IPS-15b (cell line): ENCODE measurements around the gene SMYD3.

ENCODE experiments used
- H3K27me3 ChIP-seq: one replicate; pipeline ENCODE4 v1.6.1; 2013; ENCODE audit warnings: low read length; ENCODE audit not compliant: control insufficient read depth, insufficient read depth
- H3K36me3 ChIP-seq: one replicate; pipeline ENCODE4 v1.6.1; 2013; ENCODE audit warnings: low read length; ENCODE audit not compliant: control insufficient read depth, insufficient read depth
- H3K4me1 ChIP-seq: one replicate; pipeline ENCODE4 v1.6.1; 2013; ENCODE audit warnings: mild to moderate bottlenecking, low read length; ENCODE audit not compliant: control insufficient read depth, insufficient read depth
- H3K4me3 ChIP-seq: one replicate; pipeline ENCODE4 v1.5.1; 2013; ENCODE audit warnings: low read depth, low read length
- H3K9ac ChIP-seq: one replicate; pipeline ENCODE4 v1.6.1; 2013; ENCODE audit warnings: low read depth, mild to moderate bottlenecking, low read length
- H3K9me3 ChIP-seq: one replicate; pipeline ENCODE4 v1.6.1; 2013; ENCODE audit warnings: mild to moderate bottlenecking, low read length; ENCODE audit not compliant: control insufficient read depth, insufficient read depth

Gene SMYD3

DNA sequence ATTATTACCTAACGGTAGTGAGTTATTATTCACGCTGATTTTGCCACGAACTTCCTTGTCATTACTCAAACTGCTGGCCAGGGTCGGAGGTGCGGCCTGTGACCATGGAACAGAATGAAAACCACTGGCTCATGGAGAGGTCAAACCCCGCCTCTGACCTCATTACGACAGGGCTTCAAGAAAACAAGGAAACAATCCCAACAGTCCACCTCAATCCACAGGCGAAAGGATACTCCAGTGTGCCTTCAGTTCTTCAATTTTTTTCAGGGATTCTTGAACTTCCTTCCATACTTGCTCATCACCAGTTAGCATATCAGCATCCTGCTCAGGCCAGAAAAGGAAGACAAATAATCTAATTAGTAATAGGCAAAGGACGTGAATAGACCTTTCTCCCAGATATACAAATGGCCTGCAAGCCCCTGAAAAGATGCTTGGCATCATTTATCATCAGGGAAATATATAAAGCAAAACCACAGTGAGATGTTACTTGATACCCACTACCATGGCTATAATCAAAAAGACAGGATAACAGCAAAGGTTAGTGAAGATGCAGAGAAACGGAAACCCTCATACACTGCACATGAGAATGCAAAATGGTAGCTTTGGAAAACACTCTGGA is 643.4 kb downstream of the SMYD3 start:
- Histone ChIP-seq H3K4me3 (no peak overlapping the region), H3K27me3 (no peaks in the 10 kb centered on the region), H3K9ac (no peak overlapping the region), H3K36me3 (no peaks in the 10 kb centered on the region), H3K9me3 (no peaks in the 10 kb centered on the region), H3K4me1 (no peaks in the 10 kb centered on the region)

DNA sequence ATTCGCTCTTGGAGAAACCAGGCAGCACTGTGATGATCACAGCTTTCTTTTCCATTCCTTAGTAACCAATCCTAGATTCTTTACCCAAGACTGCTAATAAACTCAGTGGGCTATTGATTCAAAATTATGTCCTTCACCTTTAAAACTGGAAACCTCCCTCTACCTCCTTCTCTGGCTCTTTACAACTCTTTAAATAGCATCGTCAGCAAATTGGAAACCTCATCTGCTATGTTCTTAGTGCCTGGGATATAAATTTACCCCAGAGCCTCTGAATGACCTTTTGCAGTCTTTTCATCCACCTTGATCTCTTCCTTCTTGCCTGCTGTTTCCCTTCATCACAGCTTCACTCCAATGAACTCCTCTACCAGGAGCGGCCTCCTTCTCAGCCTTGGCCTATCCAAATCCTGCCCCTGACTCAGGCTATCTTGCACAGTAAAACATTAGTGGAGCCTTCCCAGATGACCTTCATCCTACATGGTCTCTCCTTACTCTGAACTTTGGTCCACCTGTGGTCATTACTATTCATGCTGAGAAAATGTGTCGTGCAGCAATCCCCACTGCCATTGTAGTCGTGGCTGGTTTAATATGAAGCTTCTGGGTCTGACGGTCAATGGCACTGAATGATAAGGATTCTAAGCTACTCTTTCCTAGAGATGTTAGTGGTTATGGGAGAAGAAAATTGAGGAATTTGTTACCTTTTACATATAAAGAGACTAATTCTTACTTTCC is 644.1 kb downstream of the SMYD3 start:
- no peaks in the 10 kb centered on the region for H3K36me3 ChIP-seq
- H3K9ac ChIP-seq: no peak overlapping the region

DNA sequence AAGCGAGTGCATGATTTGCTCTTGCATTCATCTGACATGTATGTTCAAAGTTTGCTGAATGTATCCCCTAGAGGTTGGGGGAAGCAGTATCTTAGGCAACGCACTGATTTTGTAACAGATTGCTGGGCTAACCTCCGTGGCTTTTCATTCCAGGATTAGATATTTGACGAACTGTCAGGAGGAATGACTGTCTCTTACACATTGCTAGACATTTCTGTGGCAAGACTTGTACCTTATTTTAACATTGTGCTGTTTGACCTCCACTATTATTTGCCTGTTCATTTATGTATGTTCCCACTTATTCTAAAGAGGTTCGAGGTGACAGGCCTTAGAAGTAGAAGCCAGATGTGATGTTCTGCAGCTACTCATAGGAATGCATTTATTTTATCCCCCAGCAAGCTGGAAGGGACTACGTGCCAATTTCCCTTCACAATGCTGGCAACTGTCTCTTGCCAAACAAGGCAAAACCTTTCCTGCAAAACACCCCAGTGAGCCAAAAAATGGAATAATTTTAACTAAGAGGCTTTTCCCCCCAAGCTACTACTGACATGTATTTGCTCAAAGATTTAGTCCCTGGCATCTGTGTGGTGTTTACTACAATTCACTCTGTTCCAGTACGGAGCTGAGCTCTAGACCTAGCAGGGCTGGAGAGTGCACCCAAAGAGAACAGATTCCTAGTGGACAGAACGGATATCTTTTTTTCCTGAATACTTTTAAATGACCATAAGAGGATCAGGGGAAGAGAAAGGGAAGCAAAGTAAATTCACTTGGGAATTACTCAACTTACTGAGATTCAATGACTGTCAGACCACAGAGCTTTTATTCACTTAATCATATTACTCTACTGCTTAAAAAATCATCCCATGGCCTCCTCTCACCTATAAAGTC is 646.2 kb downstream of the SMYD3 start:
- Histone ChIP-seq H3K4me1 (peaks cover 4% of the 10 kb centered on the region), H3K36me3 (no peaks in the 10 kb centered on the region), H3K4me3 (no peak overlapping the region), H3K9ac (no peak overlapping the region), H3K9me3 (no peaks in the 10 kb centered on the region), H3K27me3 (no peaks in the 10 kb centered on the region)

More for the DNA sequence above, 644.1 kb downstream of the SMYD3 start:
- Histone ChIP-seq H3K4me1 (no peaks in the 10 kb centered on the region), H3K27me3 (no peaks in the 10 kb centered on the region), H3K4me3 (no peak overlapping the region), H3K9me3 (no peaks in the 10 kb centered on the region)

DNA sequence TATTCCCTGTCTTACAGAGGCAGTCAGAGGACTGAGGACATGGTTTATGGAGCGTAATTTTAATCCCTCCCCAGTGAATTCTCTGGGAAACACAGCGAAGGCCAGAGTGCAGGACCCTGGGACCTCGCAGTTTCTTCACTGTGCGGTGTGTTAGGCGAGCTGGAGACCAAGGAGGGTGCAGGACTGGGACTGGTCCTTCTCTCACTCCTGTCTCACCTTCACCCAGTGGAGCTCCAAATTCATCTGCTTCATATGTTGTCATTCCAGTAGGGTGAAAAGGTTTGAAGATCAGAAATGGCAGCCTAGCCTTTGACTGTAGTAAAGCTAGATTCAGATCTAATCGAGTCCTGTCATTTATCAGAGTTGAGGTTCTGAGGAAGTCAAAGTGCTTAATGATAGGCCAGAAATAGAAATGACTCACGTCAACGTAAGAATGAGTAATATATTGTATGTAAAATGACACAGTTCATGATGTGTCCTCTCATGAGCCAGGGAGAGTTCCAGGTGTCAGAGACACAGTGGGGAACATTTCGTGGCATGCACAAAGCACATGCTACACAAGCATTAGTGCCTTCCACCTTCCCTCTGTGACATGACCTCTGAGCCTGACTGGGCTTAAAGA is 647.5 kb downstream of the SMYD3 start:
- no peaks in the 10 kb centered on the region for H3K27me3 ChIP-seq
- H3K4me1 ChIP-seq: peaks cover 9% of the 10 kb centered on the region
- no peak overlapping the region for H3K4me3 ChIP-seq
- H3K9me3 ChIP-seq: no peaks in the 10 kb centered on the region
- no peak overlapping the region for H3K9ac ChIP-seq
- H3K36me3 ChIP-seq: no peaks in the 10 kb centered on the region

DNA sequence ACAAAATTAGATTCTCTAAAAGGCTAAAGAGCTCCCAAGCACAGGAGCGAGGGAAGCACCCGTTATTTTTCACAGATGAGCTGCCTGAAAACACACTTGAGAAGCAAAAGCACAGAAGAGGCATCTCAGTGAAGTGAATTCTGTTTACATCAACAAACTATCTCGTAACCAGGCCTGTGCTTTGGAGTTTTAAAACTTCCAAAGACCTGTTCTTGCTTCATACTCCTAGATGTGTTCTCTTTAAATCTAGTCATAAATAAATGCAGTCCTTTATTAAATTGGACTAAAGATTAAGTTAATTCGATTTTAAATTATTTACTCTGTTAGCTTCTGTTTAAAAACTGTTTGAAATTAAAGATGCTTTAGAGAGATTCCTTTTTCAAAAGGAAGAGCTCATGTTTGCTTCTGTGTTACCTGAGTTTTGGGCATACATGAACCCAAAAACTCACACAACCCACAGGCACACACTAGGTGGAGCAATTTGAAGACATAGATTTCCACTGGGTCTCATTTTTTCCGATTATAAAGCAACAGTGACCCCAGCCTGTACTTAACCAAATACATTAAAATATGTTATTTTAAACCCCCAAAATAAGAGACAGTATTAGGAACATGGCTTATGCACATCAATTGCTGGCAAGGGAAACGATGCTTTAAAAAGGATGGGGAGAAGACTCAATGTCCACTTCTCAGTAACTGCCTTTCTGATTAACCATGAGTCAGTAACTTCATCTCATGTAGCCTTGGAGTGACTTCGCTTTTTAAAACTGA is 648.2 kb downstream of the SMYD3 start:
- Histone ChIP-seq H3K9ac (no peak overlapping the region), H3K4me3 (no peak overlapping the region), H3K9me3 (no peaks in the 10 kb centered on the region), H3K27me3 (no peaks in the 10 kb centered on the region), H3K36me3 (no peaks in the 10 kb centered on the region), H3K4me1 (peaks cover 9% of the 10 kb centered on the region)

DNA sequence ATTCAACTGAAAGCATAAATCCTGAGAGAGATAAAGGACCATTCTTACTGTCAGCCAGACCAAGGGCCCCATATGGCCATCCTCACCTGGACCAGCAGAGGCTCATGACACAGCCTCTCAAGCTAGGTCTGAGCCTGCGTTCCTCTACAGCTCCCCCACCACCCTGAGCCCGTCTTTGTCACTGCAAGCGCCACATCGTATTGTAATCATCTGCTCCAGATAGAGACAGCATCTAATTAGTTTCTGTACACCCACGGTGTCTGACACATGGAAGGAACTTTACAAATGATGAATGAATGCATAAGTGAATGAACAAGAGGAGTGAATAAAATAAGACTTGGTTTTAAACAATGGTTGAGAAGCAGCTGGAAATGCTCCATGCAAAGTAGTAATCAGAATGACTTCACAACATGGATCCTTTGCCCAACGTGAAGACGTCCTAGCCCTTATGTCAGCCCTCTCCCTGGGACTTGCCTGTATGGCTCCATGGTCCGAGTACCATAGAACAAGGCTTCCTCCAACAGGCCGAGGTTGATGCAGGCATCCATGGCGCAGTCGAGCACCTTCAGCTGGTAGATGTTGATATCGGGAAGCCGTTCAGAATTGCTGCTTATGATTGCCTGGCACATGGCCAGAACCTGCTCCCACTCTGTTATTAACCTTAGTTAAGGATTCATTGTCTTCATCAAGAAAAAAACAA is 648.9 kb downstream of the SMYD3 start:
- no peaks in the 10 kb centered on the region for H3K9me3 ChIP-seq
- H3K36me3 ChIP-seq: no peaks in the 10 kb centered on the region
- peaks cover 9% of the 10 kb centered on the region for H3K4me1 ChIP-seq
- no peak overlapping the region for H3K4me3 ChIP-seq
- H3K27me3 ChIP-seq: no peaks in the 10 kb centered on the region
- no peak overlapping the region for H3K9ac ChIP-seq

DNA sequence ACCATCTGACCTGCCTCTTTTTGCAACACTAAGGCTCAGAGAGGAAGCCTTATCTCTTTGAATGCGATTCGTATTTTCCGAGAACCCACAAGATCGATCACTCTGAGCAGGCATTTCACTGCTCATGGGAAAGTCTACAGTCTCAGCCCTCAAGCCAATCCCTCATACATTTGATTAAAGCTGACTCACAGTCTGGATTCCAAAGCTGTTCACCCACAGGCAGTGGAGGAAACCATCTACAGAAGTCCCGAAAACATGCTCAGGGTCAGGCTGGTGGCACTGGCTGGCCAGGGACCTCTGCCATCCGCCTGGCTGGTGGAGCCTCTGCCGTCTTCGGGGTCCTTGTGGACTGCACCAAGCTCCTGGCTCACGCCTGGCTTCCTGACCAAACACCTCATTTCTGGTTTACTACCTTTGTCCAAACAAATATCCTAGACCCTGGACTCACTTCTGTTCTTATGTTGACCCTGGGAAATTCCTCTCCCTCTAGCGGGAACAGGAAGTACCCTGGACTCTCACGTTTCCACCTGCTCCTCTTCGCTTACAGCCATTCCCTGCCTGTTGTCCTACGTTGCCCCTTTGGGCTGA is 650.0 kb downstream of the SMYD3 start:
- Histone ChIP-seq H3K4me3 (no peak overlapping the region), H3K9ac (no peak overlapping the region), H3K27me3 (no peaks in the 10 kb centered on the region), H3K4me1 (peaks cover 9% of the 10 kb centered on the region), H3K36me3 (no peaks in the 10 kb centered on the region), H3K9me3 (no peaks in the 10 kb centered on the region)

DNA sequence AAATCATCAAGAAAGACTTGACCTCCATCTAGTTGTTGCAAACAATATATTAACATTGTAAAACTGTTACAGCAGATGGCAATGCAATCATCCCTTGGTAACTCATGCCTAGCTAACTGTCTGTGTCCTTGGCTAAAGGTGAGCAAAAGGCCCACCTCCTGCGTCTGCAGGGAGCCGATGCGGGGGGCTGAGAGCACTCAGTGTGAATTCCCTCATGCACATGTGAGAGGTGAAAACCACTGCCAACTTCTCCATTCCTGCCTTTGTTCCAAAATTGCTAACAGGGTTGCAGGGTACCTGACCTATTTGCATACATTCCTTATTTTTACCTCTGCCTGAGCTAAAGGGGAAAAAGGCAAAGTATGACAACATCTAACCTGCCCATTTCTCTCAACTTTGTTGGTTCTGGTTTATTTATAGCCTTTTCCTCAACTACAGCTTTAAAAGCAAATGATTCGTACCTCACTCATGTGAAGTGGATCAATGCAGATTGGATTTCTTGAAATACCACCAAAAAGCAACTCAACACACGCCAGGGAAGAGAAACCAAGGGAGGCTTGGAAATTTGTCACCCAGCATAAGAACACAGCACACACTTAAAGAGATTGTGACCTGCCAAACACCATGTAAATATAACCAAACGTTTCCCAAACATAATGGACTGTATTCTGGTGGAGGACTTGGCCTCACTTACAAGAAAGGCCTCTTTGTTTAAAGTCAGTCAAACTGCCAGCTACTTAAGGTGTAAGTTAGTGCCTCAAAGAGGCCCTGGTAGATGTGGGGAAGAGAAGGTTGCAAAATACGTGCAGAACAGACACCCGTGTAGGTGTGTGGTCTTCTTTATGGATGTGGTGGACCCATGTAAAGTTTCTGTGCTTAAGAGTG is 651.0 kb downstream of the SMYD3 start:
- Histone ChIP-seq H3K36me3 (no peaks in the 10 kb centered on the region), H3K9me3 (no peaks in the 10 kb centered on the region), H3K9ac (no peak overlapping the region), H3K4me1 (peaks cover 9% of the 10 kb centered on the region), H3K27me3 (no peaks in the 10 kb centered on the region), H3K4me3 (no peak overlapping the region)

DNA sequence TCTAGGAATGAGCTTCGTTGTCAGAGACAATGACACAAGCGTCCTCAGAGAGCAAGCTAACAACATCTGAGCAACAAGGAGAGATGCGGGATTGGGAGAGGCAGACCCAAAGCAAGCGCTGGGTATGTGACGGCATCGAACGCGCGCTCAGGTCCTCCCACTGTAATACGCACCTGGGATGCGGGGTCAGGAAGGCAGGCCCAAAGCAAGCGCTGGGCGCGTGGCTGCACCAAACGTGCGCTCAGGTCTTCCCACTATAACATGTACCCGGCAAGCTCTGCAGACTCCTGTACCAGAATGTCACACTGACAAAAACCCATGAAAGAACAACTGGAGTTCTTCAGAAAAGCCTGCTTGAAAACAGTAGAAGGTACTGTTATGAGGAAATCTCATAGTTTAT is 653.8 kb downstream of the SMYD3 start:
- no peak overlapping the region for H3K9ac ChIP-seq

DNA sequence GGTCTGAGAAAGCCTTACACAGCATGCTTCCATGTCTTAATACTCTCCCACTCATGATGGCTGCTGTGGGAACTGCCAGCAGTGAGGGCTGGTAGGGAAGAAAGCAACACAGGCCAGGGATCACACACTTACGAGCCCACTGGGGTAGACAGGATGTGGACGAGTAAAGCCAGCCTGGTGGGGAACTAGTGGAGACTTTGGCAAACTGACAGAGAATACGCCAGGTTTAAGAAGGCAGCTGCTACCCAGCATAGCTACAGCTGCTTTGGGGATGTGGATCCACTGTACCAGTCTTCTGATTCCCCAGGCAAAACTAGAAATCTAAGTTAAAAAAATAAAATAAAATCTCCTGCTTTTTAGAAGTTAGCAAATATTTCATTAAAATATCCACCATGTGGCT is 664.0 kb downstream of the SMYD3 start:
- Histone ChIP-seq H3K9me3 (peaks cover 3% of the 10 kb centered on the region), H3K4me3 (no peak overlapping the region)

More for the DNA sequence above, 653.8 kb downstream of the SMYD3 start:
- H3K4me3 ChIP-seq: no peak overlapping the region
- peaks cover 2% of the 10 kb centered on the region for H3K9me3 ChIP-seq
- H3K36me3 ChIP-seq: no peaks in the 10 kb centered on the region
- peaks cover 9% of the 10 kb centered on the region for H3K4me1 ChIP-seq
- no peaks in the 10 kb centered on the region for H3K27me3 ChIP-seq

More for the DNA sequence above, 664.0 kb downstream of the SMYD3 start:
- Histone ChIP-seq H3K36me3 (no peaks in the 10 kb centered on the region), H3K27me3 (no peaks in the 10 kb centered on the region), H3K4me1 (no peaks in the 10 kb centered on the region), H3K9ac (no peak overlapping the region)
